WTC11 (cell line): Measurements from ENCODE around the gene CENPN. TPM values are rescaled to one million over a fixed set of nuclear protein-coding genes. Genes with fewer than 3 reads are reported as not detected.

Experiments
- ATAC-seq: fragments of 200-7000 bp; cut with Tn5 transposase; 2 replicates; pipeline ENCODE4 v1.10.0; 2021; ENCODE audit warnings: mild to moderate bottlenecking, moderate library complexity
- CTCF ChIA-PET: fragments of 300-600 bp; sonication (Branson Sonifier 250); formaldehyde crosslinking; loops from one replicate; lab custom pipeline; 2021; ENCODE audit warnings: antibody characterized with exemption; lab: Charles Lee
- POLR2A ChIA-PET: fragments of 350-600 bp; sonication (Branson Sonifier 250); formaldehyde crosslinking; loops from one replicate; lab custom pipeline; 2021; ENCODE audit warnings: antibody characterized with exemption; lab: Charles Lee
- DNase-seq: peaks from one replicate; pipeline ENCODE4 v3.0.0; 2021; ENCODE audit warnings: low spot score
- H3K27ac Mint-ChIP-seq: 2 replicates; pipeline ENCODE4 v1.8.0; 2021; ENCODE audit warnings: mixed read lengths
- H3K27me3 Mint-ChIP-seq: 2 replicates; pipeline ENCODE4 v1.8.0; 2021; ENCODE audit warnings: low read depth, mild to moderate bottlenecking, moderate library complexity, mixed read lengths
- H3K36me3 Mint-ChIP-seq: 2 replicates; pipeline ENCODE4 v1.8.0; 2021; ENCODE audit warnings: mixed read lengths
- H3K4me1 Mint-ChIP-seq: 2 replicates; pipeline ENCODE4 v1.8.0; 2022; ENCODE audit warnings: mixed read lengths
- H3K4me3 Mint-ChIP-seq: 2 replicates; pipeline ENCODE4 v1.8.0; 2021; ENCODE audit warnings: mild to moderate bottlenecking, moderate library complexity, mixed read lengths
- H3K9me3 Mint-ChIP-seq: 2 replicates; pipeline ENCODE4 v1.8.0; 2021; ENCODE audit warnings: mixed read lengths
- ATF3 ChIP-seq: sonication (generic); formaldehyde crosslinking; conservative IDR thresholded peaks from 2 replicates; pipeline ENCODE4 v1.8.1; 2022; ENCODE audit warnings: mild to moderate bottlenecking, missing genetic modification reagents
- CREB1 ChIP-seq: sonication (generic); formaldehyde crosslinking; IDR thresholded peaks from 2 replicates; pipeline ENCODE4 v1.8.0; 2023; ENCODE audit warnings: mild to moderate bottlenecking, missing genetic modification reagents
- CREM ChIP-seq: sonication (generic); formaldehyde crosslinking; IDR thresholded peaks from 2 replicates; pipeline ENCODE4 v1.8.1; 2022; ENCODE audit warnings: mild to moderate bottlenecking, missing genetic modification reagents, moderate library complexity
- E2F4 ChIP-seq: sonication (generic); formaldehyde crosslinking; IDR thresholded peaks from 2 replicates; pipeline ENCODE4 v1.8.1; 2022; ENCODE audit warnings: low read depth, mild to moderate bottlenecking, moderate library complexity, missing genetic modification reagents, borderline replicate concordance
- ESRRA ChIP-seq: sonication (generic); formaldehyde crosslinking; IDR thresholded peaks from 2 replicates; pipeline ENCODE4 v1.8.1; 2022; ENCODE audit warnings: mild to moderate bottlenecking, missing genetic modification reagents, borderline replicate concordance
- FOXJ3 ChIP-seq: sonication (generic); formaldehyde crosslinking; IDR thresholded peaks from 2 replicates; pipeline ENCODE4 v1.9.0; 2021; ENCODE audit warnings: missing genetic modification reagents, mild to moderate bottlenecking, borderline replicate concordance
- FOXK1 ChIP-seq: sonication (generic); formaldehyde crosslinking; IDR thresholded peaks from 2 replicates; pipeline ENCODE4 v1.8.0; 2022; ENCODE audit warnings: mild to moderate bottlenecking, moderate library complexity, missing genetic modification reagents
- GABPB1 ChIP-seq: sonication (generic); formaldehyde crosslinking; IDR thresholded peaks from 2 replicates; pipeline ENCODE4 v1.8.1; 2023; ENCODE audit warnings: mild to moderate bottlenecking, missing genetic modification reagents
- IRF2 ChIP-seq: sonication (generic); formaldehyde crosslinking; IDR thresholded peaks from 2 replicates; pipeline ENCODE4 v1.8.0; 2022; ENCODE audit warnings: low read depth, missing genetic modification reagents, borderline replicate concordance
- MAX ChIP-seq: sonication (generic); formaldehyde crosslinking; IDR thresholded peaks from 2 replicates; pipeline ENCODE4 v1.8.0; 2022; ENCODE audit warnings: mild to moderate bottlenecking, missing genetic modification reagents
- MLX ChIP-seq: sonication (generic); formaldehyde crosslinking; IDR thresholded peaks from 2 replicates; pipeline ENCODE4 v1.8.1; 2023; ENCODE audit warnings: mild to moderate bottlenecking, missing genetic modification reagents, moderate library complexity
- MYBL2 ChIP-seq: sonication (generic); formaldehyde crosslinking; IDR thresholded peaks from 2 replicates; pipeline ENCODE4 v1.8.1; 2023; ENCODE audit warnings: mild to moderate bottlenecking, moderate library complexity, missing genetic modification reagents
- NFYB ChIP-seq: sonication (generic); formaldehyde crosslinking; conservative IDR thresholded peaks from 2 replicates; pipeline ENCODE4 v1.8.0; 2022; ENCODE audit warnings: low read depth, missing genetic modification reagents
- NR1H2 ChIP-seq: sonication (generic); formaldehyde crosslinking; IDR thresholded peaks from 2 replicates; pipeline ENCODE4 v1.9.0; 2021; ENCODE audit warnings: mild to moderate bottlenecking, moderate library complexity, missing genetic modification reagents
- NR2C2 ChIP-seq: sonication (generic); formaldehyde crosslinking; IDR thresholded peaks from 2 replicates; pipeline ENCODE4 v1.8.0; 2022; ENCODE audit warnings: mild to moderate bottlenecking, missing genetic modification reagents
- OVOL2 ChIP-seq: fragments of 250-450 bp; sonication (Bioruptor Pico); IDR thresholded peaks from 2 replicates; pipeline ENCODE4 v1.9.0; 2021; ENCODE audit warnings: mild to moderate bottlenecking, borderline replicate concordance
- SMAD4 ChIP-seq: sonication (generic); formaldehyde crosslinking; IDR thresholded peaks from 2 replicates; pipeline ENCODE4 v1.8.0; 2022; ENCODE audit warnings: mild to moderate bottlenecking, missing genetic modification reagents
- TCF7 ChIP-seq: sonication (generic); formaldehyde crosslinking; IDR thresholded peaks from 2 replicates; pipeline ENCODE4 v1.8.0; 2022; ENCODE audit warnings: mild to moderate bottlenecking, low read depth, missing genetic modification reagents, moderate library complexity
- TEAD1 ChIP-seq: sonication (generic); formaldehyde crosslinking; IDR thresholded peaks from 2 replicates; pipeline ENCODE4 v1.8.0; 2022; ENCODE audit warnings: mild to moderate bottlenecking, missing genetic modification reagents
- TP53 ChIP-seq: sonication (generic); formaldehyde crosslinking; IDR thresholded peaks from 2 replicates; pipeline ENCODE4 v1.8.1; 2023; ENCODE audit warnings: mild to moderate bottlenecking, missing genetic modification reagents
- ZBTB43 ChIP-seq: sonication (generic); formaldehyde crosslinking; IDR thresholded peaks from 2 replicates; pipeline ENCODE4 v1.8.1; 2023; ENCODE audit warnings: mild to moderate bottlenecking, missing genetic modification reagents
- ZNF121 ChIP-seq: sonication (generic); formaldehyde crosslinking; IDR thresholded peaks from 2 replicates; pipeline ENCODE4 v1.8.0; 2023; ENCODE audit warnings: missing genetic modification reagents
- ZNF423 ChIP-seq: fragments of 250-450 bp; sonication (Bioruptor Pico); IDR thresholded peaks from 2 replicates; pipeline ENCODE4 v2.1.2; 2022; ENCODE audit warnings: mild to moderate bottlenecking, moderate library complexity
- ZNF425 ChIP-seq: fragments of 250-450 bp; sonication (Bioruptor Pico); conservative IDR thresholded peaks from 2 replicates; pipeline ENCODE4 v1.9.0; 2021; ENCODE audit warnings: mild to moderate bottlenecking
- total RNA-seq: library from RNA; stranded (reverse); gene quantifications from 3 replicates; pipeline ENCODE4 v1.2.3, GENCODE V29; 2021

CENPN gene
- total RNA-seq, 1 experiment from 2014 or later = 47.4 TPM

GRCh38 chr16:81067166-81067565 lies 60.2 kb downstream of the CENPN start (continued):
- TF ChIP-seq CREB1 (CRISPR knock-in tag) (no peak), ESRRA (no peak)

GRCh38 chr16:81069063-81069462 lies 62.0 kb downstream of the CENPN start:
- Mint-ChIP-seq H3K4me3 (no peak overlapping the region), H3K9me3 (no peaks in the 10 kb centered on the region), H3K27me3 (no peaks in the 10 kb centered on the region), H3K36me3 (no peaks in the 10 kb centered on the region), H3K4me1 (peaks cover 17% of the 10 kb centered on the region), H3K27ac (no peak overlapping the region)
- no peak for TF ChIP-seq NR1H2 (CRISPR knock-in tag)
- no peak for TF ChIP-seq ZNF423
- TF ChIP-seq SMAD4 (CRISPR knock-in tag) = no peak
- no peak for TF ChIP-seq MAX (CRISPR knock-in tag)
- no peak for TF ChIP-seq ATF3 (CRISPR knock-in tag)
- TF ChIP-seq ZNF425 = no peak
- TF ChIP-seq GABPB1 (CRISPR knock-in tag) = no peak
- TF ChIP-seq TEAD1 (CRISPR knock-in tag) = no peak
- TF ChIP-seq NR2C2 = no peak
- no peak for DNase-seq
- CTCF ChIA-PET = interaction anchor here (1.5 kb wide), 1 partner anchor 33 kb away, joined by 4 read pairs; the partner anchor contains the start of gene ATMIN
- POLR2A ChIA-PET = no interaction called here
- ATAC-seq = no peak

GRCh38 chr16:81070979-81071378 lies 64.0 kb downstream of the CENPN start:
- DNase-seq (no peak), ATAC-seq (no peak)
- ChIA-PET CTCF (no interaction called here), POLR2A (no interaction called here)
- TF ChIP-seq NR2C2 = no peak
- no peak for TF ChIP-seq IRF2 (CRISPR knock-in tag)
- no peak for TF ChIP-seq ZNF425
- TF ChIP-seq OVOL2 = no peak
- no peak for TF ChIP-seq MAX (CRISPR knock-in tag)
- TF ChIP-seq FOXJ3 (CRISPR knock-in tag) = no peak
- no peak for TF ChIP-seq NFYB
- TF ChIP-seq ZBTB43 = no peak
- no peak for TF ChIP-seq TCF7
- TF ChIP-seq ATF3 (CRISPR knock-in tag) = no peak
- TF ChIP-seq ZNF121 (CRISPR knock-in tag) = no peak
- TF ChIP-seq CREM (CRISPR knock-in tag) = no peak
- no peak for TF ChIP-seq MLX (CRISPR knock-in tag)
- no peak for TF ChIP-seq E2F4 (CRISPR knock-in tag)
- no peak for TF ChIP-seq MYBL2
- no peak for TF ChIP-seq FOXK1
- TF ChIP-seq TP53 (CRISPR knock-in tag) = no peak
- Mint-ChIP-seq H3K4me1 (peaks cover 20% of the 10 kb centered on the region), H3K27ac (no peak overlapping the region), H3K9me3 (no peaks in the 10 kb centered on the region), H3K36me3 (no peaks in the 10 kb centered on the region), H3K27me3 (no peaks in the 10 kb centered on the region; the same call in 1 of the 2 replicates), H3K4me3 (no peak overlapping the region)
